Testis (tissue), 3 donors: ENCODE measurements around the gene BCAS3. TPM values are rescaled to one million over a fixed set of nuclear protein-coding genes. Genes with fewer than 3 reads are reported as not detected.

Experiments used
- DNase-seq: peaks from one replicate; pipeline ENCODE4 v3.0.0-alpha.2; 2019
- H3K27ac ChIP-seq, 2 donors: fragments of 200-600 bp; sonication (generic); one replicate each; pipeline ENCODE4 v1.5.1; 2019
- H3K27me3 ChIP-seq: fragments of 200-600 bp; sonication (generic); one replicate; pipeline ENCODE4 v1.5.1; 2019
- H3K36me3 ChIP-seq: fragments of 200-600 bp; sonication (generic); one replicate; pipeline ENCODE4 v1.5.1; 2017; ENCODE audit warnings: low read depth; ENCODE audit errors: missing control alignments
- H3K4me1 ChIP-seq: fragments of 200-600 bp; sonication (generic); one replicate; pipeline ENCODE4 v1.5.1; 2019
- H3K4me3 ChIP-seq, 2 donors: fragments of 200-600 bp; sonication (generic); one replicate each; pipeline ENCODE4 v1.5.1; 2017 to 2019
- H3K9me3 ChIP-seq: fragments of 200-600 bp; sonication (generic); one replicate; pipeline ENCODE4 v1.5.1; 2017
- CTCF ChIP-seq, 3 experiments: fragments of 450-650 bp in 2 of 3; fragments of 200-600 bp in 1 of 3; sonication (generic) in 1 of 3; IDR thresholded peaks; one replicate each; pipeline ENCODE4 v1.5.1; 2016 to 2019; ENCODE audit warnings: antibody characterized with exemption in 3 of 3, mild to moderate bottlenecking in 2 of 3, moderate library complexity in 1 of 3
- POLR2A ChIP-seq: fragments of 450-650 bp; IDR thresholded peaks from one replicate; pipeline ENCODE4 v1.6.1; 2017; ENCODE audit warnings: antibody characterized with exemption, mild to moderate bottlenecking, moderate library complexity
- WGBS, 2 donors: methylation state at CpG; one replicate each; pipeline ENCODE4 v1.1.5; 2018; 5-methylcytosine and 5-hydroxymethylcytosine counted together
- intact Hi-C: fragments of 100-400 bp; cut with DNase I; formaldehyde crosslinking; loops from one replicate; pipeline ENCODE4 v1.15.1; 2023; ENCODE audit warnings: low total_unique reads
- polyA plus RNA-seq: library from polyadenylated mRNA; stranded (reverse); fragments of 350-450 nt; fragmentation: Illumina TruSeq; extraction: RNeasy Lipid Tissue Mini Kit (QIAGEN cat#74804); gene quantifications from one replicate; pipeline ENCODE4 v1.2.3, GENCODE V29; 2014; ENCODE audit warnings: low read depth, low replicate concordance; ENCODE audit not compliant: insufficient read depth
- total RNA-seq, 2 donors: library from RNA; depleted of rRNA; stranded (reverse); fragments of >200 nt; gene quantifications; one replicate each; pipeline ENCODE4 v1.2.3, GENCODE V29; 2016

BCAS3 gene
- total and polyA plus RNA-seq, 3 donors from 2014 or later, result 54.8 to 96.7 (median 73.0) TPM

GRCh38 chr17:61127960-61128359 is 450.3 kb downstream of the BCAS3 start:
- no peaks in the 10 kb centered on the region for H3K4me1 ChIP-seq
- intact Hi-C loops, result no loop called here

GRCh38 chr17:61128661-61129115 is 451.0 kb downstream of the BCAS3 start:
- no peaks in the 10 kb centered on the region for H3K4me1 ChIP-seq
- H3K4me3 ChIP-seq, result no peak overlapping the region
- TF ChIP-seq CTCF (IDR thresholded peaks at IDR 0.05) (no peak), POLR2A (no peak)
- H3K9me3 ChIP-seq, result no peaks in the 10 kb centered on the region
- intact Hi-C loops, result no loop called here
- no peak for DNase-seq
- no peak overlapping the region for H3K27ac ChIP-seq
- H3K27me3 ChIP-seq, result no peaks in the 10 kb centered on the region
- 60 to 62% methylated on average over 8 of the region's 8 CpGs for WGBS, 2 donors
- H3K36me3 ChIP-seq, result no peaks in the 10 kb centered on the region

More at GRCh38 chr17:61127960-61128359, 450.3 kb downstream of the BCAS3 start:
- DNase-seq, result no peak
- 81 to 91% methylated on average over 2 of the region's 2 CpGs for whole genome bisulfite sequencing, 2 donors
- Histone ChIP-seq H3K27me3 (no peaks in the 10 kb centered on the region), H3K9me3 (no peaks in the 10 kb centered on the region), H3K27ac (no peak overlapping the region), H3K36me3 (no peaks in the 10 kb centered on the region), H3K4me3 (no peak overlapping the region)
- no peak for TF ChIP-seq CTCF (IDR thresholded peaks at IDR 0.05)
- no peak for TF ChIP-seq POLR2A

GRCh38 chr17:61129267-61130254 is 451.9 kb downstream of the BCAS3 start:
- TF ChIP-seq CTCF (IDR thresholded peaks at IDR 0.05), result no peak
- no peak for TF ChIP-seq POLR2A
- no peak overlapping the region for H3K27ac ChIP-seq
- WGBS, 2 donors, result 72 to 82% methylated on average over 7 of the region's 7 CpGs
- no peak for DNase-seq
- H3K9me3 ChIP-seq, result no peaks in the 10 kb centered on the region
- intact Hi-C loops, result no loop called here
- no peaks in the 10 kb centered on the region for H3K27me3 ChIP-seq
- H3K4me1 ChIP-seq, result no peaks in the 10 kb centered on the region
- no peak overlapping the region for H3K4me3 ChIP-seq
- H3K36me3 ChIP-seq, result no peaks in the 10 kb centered on the region

- no peaks in the 10 kb centered on the region for H3K9me3 ChIP-seq
- no peak for DNase-seq
- WGBS, 2 donors, result 83 to 89% methylated on average over 4 of the region's 4 CpGs
- H3K27me3 ChIP-seq, result no peaks in the 10 kb centered on the region
- TF ChIP-seq CTCF (IDR thresholded peaks at IDR 0.05) (no peak), POLR2A (no peak)
- H3K36me3 ChIP-seq, result no peaks in the 10 kb centered on the region
- no peak overlapping the region for H3K4me3 ChIP-seq
- H3K4me1 ChIP-seq, result no peaks in the 10 kb centered on the region
- intact Hi-C loops, result no loop called here
- no peak overlapping the region for H3K27ac ChIP-seq
Observed at GRCh38 chr17:61130330-61130729, 452.7 kb downstream of the BCAS3 start.
